Testis (tissue), 3 donors: ENCODE results near the gene MYOM1. TPM values are rescaled to one million over a fixed set of nuclear protein-coding genes. Genes with fewer than 3 reads are reported as not detected.

Experiments
- DNase-seq: peaks from one replicate; pipeline ENCODE4 v3.0.0-alpha.2; 2019
- H3K27ac ChIP-seq, 2 donors: fragments of 200-600 bp; sonication (generic); one replicate each; pipeline ENCODE4 v1.5.1; 2019
- H3K27me3 ChIP-seq: fragments of 200-600 bp; sonication (generic); one replicate; pipeline ENCODE4 v1.5.1; 2019
- H3K36me3 ChIP-seq: fragments of 200-600 bp; sonication (generic); one replicate; pipeline ENCODE4 v1.5.1; 2017; ENCODE audit warnings: low read depth; ENCODE audit errors: missing control alignments
- H3K4me1 ChIP-seq: fragments of 200-600 bp; sonication (generic); one replicate; pipeline ENCODE4 v1.5.1; 2019
- H3K4me3 ChIP-seq, 2 donors: fragments of 200-600 bp; sonication (generic); one replicate each; pipeline ENCODE4 v1.5.1; 2017 to 2019
- H3K9me3 ChIP-seq: fragments of 200-600 bp; sonication (generic); one replicate; pipeline ENCODE4 v1.5.1; 2017
- POLR2A ChIP-seq: fragments of 450-650 bp; IDR thresholded peaks from one replicate; pipeline ENCODE4 v1.6.1; 2017; ENCODE audit warnings: antibody characterized with exemption, mild to moderate bottlenecking, moderate library complexity
- WGBS, 2 donors: methylation state at CpG; one replicate each; pipeline ENCODE4 v1.1.5; 2018; 5-methylcytosine and 5-hydroxymethylcytosine counted together
- intact Hi-C: fragments of 100-400 bp; cut with DNase I; formaldehyde crosslinking; loops from one replicate; pipeline ENCODE4 v1.15.1; 2023; ENCODE audit warnings: low total_unique reads
- polyA plus RNA-seq: library from polyadenylated mRNA; stranded (reverse); fragments of 350-450 nt; fragmentation: Illumina TruSeq; extraction: RNeasy Lipid Tissue Mini Kit (QIAGEN cat#74804); gene quantifications from one replicate; pipeline ENCODE4 v1.2.3, GENCODE V29; 2014; ENCODE audit warnings: low read depth, low replicate concordance; ENCODE audit not compliant: insufficient read depth
- total RNA-seq, 2 donors: library from RNA; depleted of rRNA; stranded (reverse); fragments of >200 nt; gene quantifications; one replicate each; pipeline ENCODE4 v1.2.3, GENCODE V29; 2016
- TF ChIP-seq, protein P1 (sequence below), 3 experiments: fragments of 450-650 bp in 2 of 3; fragments of 200-600 bp in 1 of 3; sonication (generic) in 1 of 3; IDR thresholded peaks; one replicate each; pipeline ENCODE4 v1.5.1; 2016 to 2019; ENCODE audit warnings: antibody characterized with exemption in 3 of 3, mild to moderate bottlenecking in 2 of 3, moderate library complexity in 1 of 3

MYOM1 gene
- total and polyA plus RNA-seq, 3 donors from 2014 or later: 9.1 to 19.9 (median 16.9) TPM

DNA sequence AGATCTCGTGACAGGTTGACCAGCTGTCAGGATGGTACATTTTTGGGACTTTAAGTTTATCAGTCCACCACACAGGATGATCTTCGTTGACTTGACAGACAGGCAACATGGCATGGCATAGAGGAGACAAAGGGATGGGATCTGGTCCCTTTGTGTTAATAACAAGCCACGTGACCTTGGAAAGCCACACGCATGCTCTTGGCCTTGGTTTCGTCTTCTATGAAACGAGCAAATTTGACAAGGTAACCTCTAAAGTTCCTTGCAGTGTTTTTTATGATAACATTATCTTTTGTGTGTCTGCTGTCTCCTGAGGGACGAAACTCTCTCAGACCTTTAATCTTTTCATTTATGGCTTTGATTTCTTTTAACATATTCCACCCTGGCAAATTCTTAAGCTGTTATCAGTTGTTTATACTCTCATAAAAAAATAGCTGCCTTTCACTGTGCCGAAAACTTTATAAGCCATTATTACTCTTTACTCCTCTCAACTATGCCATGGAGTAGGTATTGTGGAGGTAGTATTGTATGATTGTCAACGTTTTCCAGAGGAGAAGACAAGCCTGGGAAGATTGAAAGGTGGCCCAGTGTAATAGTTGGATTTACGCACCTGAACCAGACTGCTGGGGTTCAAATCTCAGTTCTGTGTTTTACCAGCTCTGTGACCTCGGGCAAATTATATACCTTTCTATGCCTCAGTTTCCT is 81.3 kb downstream of the MYOM1 start:
- Histone ChIP-seq H3K36me3 (no peaks in the 10 kb centered on the region), H3K9me3 (no peaks in the 10 kb centered on the region), H3K27ac (no peak overlapping the region), H3K4me3 (no peak overlapping the region), H3K27me3 (no peaks in the 10 kb centered on the region), H3K4me1 (no peaks in the 10 kb centered on the region)
- no peak for DNase-seq
- TF ChIP-seq, protein P1, sequence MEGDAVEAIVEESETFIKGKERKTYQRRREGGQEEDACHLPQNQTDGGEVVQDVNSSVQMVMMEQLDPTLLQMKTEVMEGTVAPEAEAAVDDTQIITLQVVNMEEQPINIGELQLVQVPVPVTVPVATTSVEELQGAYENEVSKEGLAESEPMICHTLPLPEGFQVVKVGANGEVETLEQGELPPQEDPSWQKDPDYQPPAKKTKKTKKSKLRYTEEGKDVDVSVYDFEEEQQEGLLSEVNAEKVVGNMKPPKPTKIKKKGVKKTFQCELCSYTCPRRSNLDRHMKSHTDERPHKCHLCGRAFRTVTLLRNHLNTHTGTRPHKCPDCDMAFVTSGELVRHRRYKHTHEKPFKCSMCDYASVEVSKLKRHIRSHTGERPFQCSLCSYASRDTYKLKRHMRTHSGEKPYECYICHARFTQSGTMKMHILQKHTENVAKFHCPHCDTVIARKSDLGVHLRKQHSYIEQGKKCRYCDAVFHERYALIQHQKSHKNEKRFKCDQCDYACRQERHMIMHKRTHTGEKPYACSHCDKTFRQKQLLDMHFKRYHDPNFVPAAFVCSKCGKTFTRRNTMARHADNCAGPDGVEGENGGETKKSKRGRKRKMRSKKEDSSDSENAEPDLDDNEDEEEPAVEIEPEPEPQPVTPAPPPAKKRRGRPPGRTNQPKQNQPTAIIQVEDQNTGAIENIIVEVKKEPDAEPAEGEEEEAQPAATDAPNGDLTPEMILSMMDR (IDR thresholded peaks at IDR 0.05): no peak
- TF ChIP-seq POLR2A: no peak
- 72 to 75% methylated on average over 11 of the region's 11 CpGs for WGBS, 2 donors
- intact Hi-C loops: no loop called here

DNA sequence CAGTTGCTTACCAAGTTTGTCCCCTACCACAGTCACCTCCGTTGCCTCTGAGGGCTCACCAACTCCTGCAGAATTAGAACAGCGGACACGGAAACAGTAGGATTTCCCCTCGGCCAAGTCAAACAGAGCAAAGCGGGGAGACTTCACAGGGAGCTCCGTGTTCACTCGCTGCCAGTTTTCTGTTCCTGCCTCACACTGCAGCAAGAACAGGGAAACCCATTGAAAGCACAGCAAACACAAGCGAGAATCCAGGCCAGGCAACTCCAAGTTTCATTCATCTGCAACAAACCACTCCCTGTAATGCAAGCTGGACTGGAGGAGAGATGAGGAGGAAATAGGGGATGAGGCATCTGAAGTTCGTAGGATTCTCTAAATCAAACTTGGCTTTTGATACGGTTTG is 84.2 kb downstream of the MYOM1 start:
- DNase-seq: no peak

DNA sequence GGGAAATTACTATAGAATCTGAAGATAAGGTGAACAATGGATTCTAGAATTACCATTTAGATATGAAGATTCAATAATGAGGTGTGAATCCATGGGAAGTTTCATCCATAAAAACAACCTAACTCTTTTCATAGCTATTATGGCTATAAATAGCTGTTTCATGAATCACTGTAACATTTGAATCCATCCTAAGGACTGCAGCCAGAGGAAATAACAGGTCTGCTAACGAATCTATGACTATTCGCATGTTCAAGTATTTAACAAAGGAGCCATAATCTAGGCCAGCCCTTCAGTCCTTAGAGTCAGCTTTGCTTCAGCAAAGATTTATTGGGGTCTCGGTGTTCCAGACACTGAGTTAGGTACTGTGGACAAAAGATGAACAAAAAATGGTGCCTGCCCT is 87.1 kb downstream of the MYOM1 start:
- H3K36me3 ChIP-seq: no peaks in the 10 kb centered on the region
- no peak overlapping the region for H3K4me3 ChIP-seq
- no peaks in the 10 kb centered on the region for H3K9me3 ChIP-seq
- DNase-seq: no peak
- intact Hi-C loops: no loop called here
- no peak overlapping the region for H3K27ac ChIP-seq
- TF ChIP-seq POLR2A: no peak
- TF ChIP-seq, protein P1 (IDR thresholded peaks at IDR 0.05): no peak
- no peaks in the 10 kb centered on the region for H3K4me1 ChIP-seq
- WGBS, 2 donors: 87 to 88% methylated on average over 3 of the region's 3 CpGs
- H3K27me3 ChIP-seq: no peaks in the 10 kb centered on the region

More for the DNA sequence above, 84.2 kb downstream of the MYOM1 start:
- 90 to 93% methylated on average over 10 of the region's 10 CpGs for WGBS, 2 donors
- Histone ChIP-seq H3K36me3 (no peaks in the 10 kb centered on the region), H3K9me3 (no peaks in the 10 kb centered on the region), H3K4me1 (no peaks in the 10 kb centered on the region), H3K27ac (no peak overlapping the region), H3K4me3 (no peak overlapping the region), H3K27me3 (no peaks in the 10 kb centered on the region)
- TF ChIP-seq, protein P1 (IDR thresholded peaks at IDR 0.05): no peak
- TF ChIP-seq POLR2A: no peak
- intact Hi-C loops: no loop called here

DNA sequence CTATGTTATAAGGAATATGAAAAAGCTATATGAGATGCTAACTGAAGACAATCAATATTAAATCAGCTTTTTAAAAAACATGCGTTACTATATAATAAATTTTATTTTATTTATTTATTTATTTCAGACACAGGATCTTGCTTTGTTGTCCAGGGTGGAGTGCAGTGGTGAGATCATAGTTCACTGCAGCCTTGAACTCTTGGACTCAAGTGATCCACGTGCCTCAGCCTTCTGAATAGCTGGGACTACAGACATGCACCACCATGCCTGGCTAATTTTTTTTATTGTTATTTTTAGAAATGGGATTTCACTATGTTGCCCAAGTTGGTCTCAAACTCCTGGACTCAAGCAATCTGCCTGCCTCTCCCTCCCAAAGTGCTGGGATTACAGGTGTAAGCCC is 89.4 kb downstream of the MYOM1 start:
- no peak for DNase-seq

More for the DNA sequence above, 89.4 kb downstream of the MYOM1 start:
- Histone ChIP-seq H3K27ac (no peak overlapping the region), H3K4me3 (no peak overlapping the region), H3K9me3 (no peaks in the 10 kb centered on the region), H3K36me3 (no peaks in the 10 kb centered on the region), H3K4me1 (no peaks in the 10 kb centered on the region), H3K27me3 (no peaks in the 10 kb centered on the region)
- intact Hi-C loops: no loop called here
- TF ChIP-seq, protein P1 (IDR thresholded peaks at IDR 0.05): no peak
- TF ChIP-seq POLR2A: no peak
- WGBS, 2 donors: 46 to 54% methylated on average over 2 of the region's 2 CpGs
